HepG2 (cell line): ENCODE results near the gene SAE1. TPM values are rescaled to one million over a fixed set of nuclear protein-coding genes. Genes with fewer than 3 reads are reported as not detected.

ENCODE experiments used
- CC2D1A ChIP-seq: sonication (generic); formaldehyde crosslinking; IDR thresholded peaks from 2 replicates; pipeline ENCODE4 v1.8.1; 2023; ENCODE audit warnings: mild to moderate bottlenecking, missing genetic modification reagents
- GZF1 ChIP-seq: sonication (generic); formaldehyde crosslinking; IDR thresholded peaks from 2 replicates; pipeline ENCODE4 v1.5.1; 2020; ENCODE audit warnings: mild to moderate bottlenecking, missing genetic modification reagents
- IKZF1 ChIP-seq: fragments of 450-650 bp; IDR thresholded peaks from 2 replicates; pipeline ENCODE4 v1.7.1; 2016
- IRF2 ChIP-seq: IDR thresholded peaks from 2 replicates; pipeline ENCODE4 v1.6.1; 2018; ENCODE audit warnings: missing genetic modification reagents, missing compliant biosample characterization
- KAT7 ChIP-seq: IDR thresholded peaks from 2 replicates; pipeline ENCODE4 v1.6.1; 2018; ENCODE audit warnings: borderline replicate concordance, missing compliant biosample characterization
- KDM6A ChIP-seq: IDR thresholded peaks from 2 replicates; pipeline ENCODE4 v1.6.1; 2016; ENCODE audit warnings: low read depth
- NFATC3 ChIP-seq: sonication (generic); formaldehyde crosslinking; IDR thresholded peaks from 2 replicates; pipeline ENCODE4 v1.5.1; 2020; ENCODE audit warnings: mild to moderate bottlenecking, missing genetic modification reagents
- SMC3 ChIP-seq: IDR thresholded peaks from 2 replicates; pipeline ENCODE4 v1.6.1; 2011; ENCODE audit warnings: low read length, improper control_type of control experiment
- TBX3 ChIP-seq: fragments of 450-650 bp; IDR thresholded peaks from 2 replicates; pipeline ENCODE4 v1.6.1; 2017; ENCODE audit warnings: antibody characterized with exemption, mild to moderate bottlenecking, inconsistent platforms, borderline replicate concordance
- TEAD3 ChIP-seq: optimal IDR thresholded peaks from 2 replicates; pipeline ENCODE3; 2016; ENCODE audit warnings: borderline replicate concordance
- UBTF ChIP-seq: sonication (generic); formaldehyde crosslinking; IDR thresholded peaks from 2 replicates; pipeline ENCODE4 v1.4.0; 2020; ENCODE audit warnings: mild to moderate bottlenecking, missing genetic modification reagents
- ZBTB33 ChIP-seq: sonication (generic); formaldehyde crosslinking; IDR thresholded peaks from 2 replicates; pipeline ENCODE4 v1.4.0; 2020; ENCODE audit warnings: missing genetic modification reagents
- ZBTB39 ChIP-seq: sonication (generic); formaldehyde crosslinking; IDR thresholded peaks from 2 replicates; pipeline ENCODE4 v1.5.0; 2020; ENCODE audit warnings: missing genetic modification reagents
- ZGPAT ChIP-seq: IDR thresholded peaks from 2 replicates; pipeline ENCODE4 v1.6.1; 2016; ENCODE audit warnings: mild to moderate bottlenecking
- ZNF232 ChIP-seq: sonication (generic); formaldehyde crosslinking; IDR thresholded peaks from 2 replicates; pipeline ENCODE4 v1.4.0; 2020; ENCODE audit warnings: missing genetic modification reagents, borderline replicate concordance
- ZNF639 ChIP-seq: conservative IDR thresholded peaks from 2 replicates; pipeline ENCODE4 v1.6.1; 2018; ENCODE audit warnings: missing genetic modification reagents
- ZNF740 ChIP-seq: sonication (generic); formaldehyde crosslinking; IDR thresholded peaks from 2 replicates; pipeline ENCODE4 v1.4.0; 2020; ENCODE audit warnings: missing genetic modification reagents
- ZNF766 ChIP-seq: sonication (generic); formaldehyde crosslinking; IDR thresholded peaks from 2 replicates; pipeline ENCODE4 v1.5.0; 2020; ENCODE audit warnings: missing genetic modification reagents, borderline replicate concordance
- polyA plus RNA-seq, 8 experiments: library from polyadenylated mRNA; depleted of rRNA in 3 of 8; stranded (reverse) in 7 of 8; unstranded in 1 of 8; fragments of >200 nt; fragmentation: Illumina TruSeq in 4 of 8; extraction: Trizol in 4 of 8; gene quantifications; 2 replicates each; pipeline versions ENCODE4 v1.2.1 to v1.2.3, GENCODE V29; 2011 to 2016; ENCODE audit warnings: low read depth in 4 of 8, missing spikeins in 1 of 8, mixed read lengths in 1 of 8; ENCODE audit not compliant: insufficient read depth in 1 of 8
- total RNA-seq, 5 experiments: library from RNA; depleted of rRNA; stranded (reverse); fragments of >200 nt; fragmentation: Illumina TruSeq; extraction: Trizol; gene quantifications; 2 replicates each; pipeline ENCODE4 v1.2.3, GENCODE V29; 2016; ENCODE audit warnings: low read depth in 1 of 5

SAE1 gene
- total and polyA plus RNA-seq, 2 of the 13 experiments (the other 11 are each of a cell fraction or from before 2014, with no cell fraction given) = 87.6 to 197 TPM

- TF ChIP-seq ZGPAT (CRISPR knock-in tag) (peak; percentile 46), IRF2 (CRISPR knock-in tag) (0 out of 2 replicates have a peak, but pooled peaks have one; percentile 19), ZBTB33 (CRISPR knock-in tag) (no peak), CC2D1A (CRISPR knock-in tag) (no peak), GZF1 (no peak), ZNF639 (0 out of 2 replicates have a peak, but pooled peaks have one; percentile 32), TBX3 (no peak), NFATC3 (no peak), ZNF232 (CRISPR knock-in tag) (0 out of 2 replicates have a peak, but pooled peaks have one; percentile 46), IKZF1 (no peak), ZNF766 (CRISPR knock-in tag) (0 out of 2 replicates have a peak, but pooled peaks have one; percentile 43), ZBTB39 (no peak), SMC3 (no peak), KAT7 (CRISPR knock-in tag) (no peak), TEAD3 (CRISPR knock-in tag) (peak; percentile 47), UBTF (CRISPR knock-in tag) (peak; percentile 35; the same call in 1 of the 2 replicates), KDM6A (no peak), ZNF740 (CRISPR knock-in tag) (no peak)
Measured at GRCh38 chr19:47257411-47258169, 127.0 kb downstream of the SAE1 start (continued).
